ENCODE data around the gene SEC61A1.

SEC61A1 gene

DNA sequence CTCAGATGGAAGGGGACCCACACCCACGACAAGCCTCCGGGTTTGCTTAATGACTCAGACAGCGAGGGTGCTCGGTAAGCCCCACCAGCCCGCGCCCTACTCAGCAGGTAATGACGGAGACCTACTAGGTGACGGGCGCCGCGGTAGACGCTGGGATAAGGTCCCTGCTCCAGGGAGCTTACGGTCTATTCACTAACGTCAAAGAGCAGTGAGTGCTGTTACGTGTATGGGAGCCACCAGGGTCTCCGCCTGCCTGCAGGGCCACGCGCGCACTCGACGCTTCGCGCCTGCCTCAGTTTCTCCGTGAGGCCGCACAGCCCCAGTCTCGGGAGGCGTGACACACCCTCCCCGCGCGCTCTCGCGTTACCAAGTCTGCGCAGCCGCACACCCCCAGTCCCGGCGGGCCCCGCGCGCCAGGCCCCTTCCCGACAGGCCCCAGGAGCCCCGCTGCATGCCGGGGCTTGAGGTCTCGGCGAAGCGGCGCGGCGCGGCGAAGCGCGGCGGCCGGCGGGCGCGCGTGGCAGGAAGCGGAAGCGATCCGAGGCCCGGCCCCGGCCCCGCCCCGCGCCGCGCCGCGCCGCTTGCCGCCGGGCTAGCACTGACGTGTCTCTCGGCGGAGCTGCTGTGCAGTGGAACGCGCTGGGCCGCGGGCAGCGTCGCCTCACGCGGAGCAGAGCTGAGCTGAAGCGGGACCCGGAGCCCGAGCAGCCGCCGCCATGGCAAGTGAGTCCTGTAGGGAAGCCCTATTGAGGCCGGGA lies at the start of gene SEC61A1:
Gene SEC61A1 (plus strand): TSS at position 601 of the 758 bp plus-strand sequence. CDS start 116 bp downstream, at position 717.
- peak; percentile 91 to 95 for DNase-seq

DNA sequence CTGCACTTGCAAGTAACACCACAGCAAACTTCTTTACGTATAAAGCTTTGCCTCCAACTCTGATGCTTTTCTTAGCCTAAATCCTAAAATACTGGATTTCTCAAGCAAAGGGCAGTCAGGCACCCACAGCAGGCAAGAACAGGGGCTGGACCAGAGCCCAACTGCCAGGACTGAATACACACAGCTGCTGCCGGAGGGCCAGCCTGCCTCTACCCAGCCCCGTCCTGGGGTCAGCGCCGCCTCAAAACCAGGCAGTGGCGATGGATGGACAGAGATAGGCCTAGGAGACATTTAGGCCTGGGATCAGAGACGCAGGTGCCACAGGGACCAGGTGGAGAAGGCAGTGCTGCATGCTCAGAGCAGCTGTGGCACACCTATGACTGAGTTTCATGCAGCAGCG lies 47.6 kb upstream of the SEC61A1 start:
- no peak for DNase-seq

DNA sequence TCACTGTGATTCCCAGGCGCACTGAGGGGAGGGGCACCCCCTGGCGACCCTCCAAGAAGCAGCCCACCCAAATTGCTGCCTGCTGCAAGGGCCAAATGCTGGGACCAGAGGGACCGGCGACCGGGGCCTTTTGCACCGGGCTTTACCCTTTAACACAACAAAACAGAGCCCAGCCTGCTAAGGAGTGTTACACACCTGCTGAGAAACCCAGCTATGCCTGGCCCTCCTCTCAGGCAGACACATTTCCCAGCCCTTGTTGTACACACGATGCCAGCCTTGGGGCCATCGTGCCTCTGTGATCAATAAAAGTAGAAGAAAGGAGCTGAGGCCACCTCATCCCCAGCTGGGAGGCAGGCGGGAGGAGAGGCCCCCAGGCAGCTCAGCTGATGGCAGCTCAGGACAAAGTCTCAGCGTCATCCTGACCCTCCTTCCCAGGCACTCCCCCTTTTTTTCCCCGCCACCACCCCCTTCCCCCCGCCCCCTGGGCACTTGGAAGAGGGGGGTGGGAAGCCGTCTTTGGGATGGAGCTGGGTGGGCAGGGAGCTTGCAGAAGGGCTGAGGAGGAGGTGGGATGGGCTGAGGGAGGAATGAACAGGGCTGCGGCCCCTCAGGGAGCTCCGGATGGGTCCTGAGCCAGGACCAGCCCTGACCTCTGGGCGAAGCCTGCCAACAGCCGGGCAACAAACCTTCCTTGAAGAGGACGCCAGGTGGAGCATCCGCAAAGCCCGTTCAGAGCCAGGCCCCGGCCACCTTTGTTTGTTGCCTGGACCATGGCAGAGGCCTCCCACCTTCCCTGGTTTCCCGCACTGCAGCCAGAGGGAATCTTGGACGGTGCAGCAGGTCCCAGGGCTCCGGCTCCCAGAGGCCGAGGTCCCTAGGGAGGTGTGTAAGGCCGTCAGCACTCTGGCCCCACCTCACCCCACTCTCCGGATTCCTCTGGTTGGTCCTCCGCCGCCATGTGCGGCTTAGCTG lies 45.9 kb upstream of the SEC61A1 start:
- no peak for DNase-seq

DNA sequence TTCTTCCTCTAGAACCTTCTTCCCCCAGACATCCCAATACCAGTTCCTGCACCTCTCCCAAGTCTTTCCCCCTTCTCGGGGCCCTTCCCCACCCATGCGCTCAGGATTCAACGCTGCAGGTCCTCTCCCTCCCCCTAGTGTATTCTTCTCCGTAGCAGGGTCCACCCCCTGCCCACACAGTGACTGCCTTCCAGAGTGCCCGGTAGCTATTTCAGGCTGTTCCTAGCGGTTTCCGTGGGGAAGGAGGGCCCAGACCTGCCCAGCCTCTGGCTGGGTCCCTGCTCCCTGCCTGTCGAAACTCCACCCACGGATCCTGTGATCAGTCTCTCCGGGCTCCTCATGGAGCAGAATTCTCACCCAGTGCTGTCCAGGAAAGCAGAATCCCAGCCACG lies 45.2 kb upstream of the SEC61A1 start:
- DNase-seq, result no peak

DNA sequence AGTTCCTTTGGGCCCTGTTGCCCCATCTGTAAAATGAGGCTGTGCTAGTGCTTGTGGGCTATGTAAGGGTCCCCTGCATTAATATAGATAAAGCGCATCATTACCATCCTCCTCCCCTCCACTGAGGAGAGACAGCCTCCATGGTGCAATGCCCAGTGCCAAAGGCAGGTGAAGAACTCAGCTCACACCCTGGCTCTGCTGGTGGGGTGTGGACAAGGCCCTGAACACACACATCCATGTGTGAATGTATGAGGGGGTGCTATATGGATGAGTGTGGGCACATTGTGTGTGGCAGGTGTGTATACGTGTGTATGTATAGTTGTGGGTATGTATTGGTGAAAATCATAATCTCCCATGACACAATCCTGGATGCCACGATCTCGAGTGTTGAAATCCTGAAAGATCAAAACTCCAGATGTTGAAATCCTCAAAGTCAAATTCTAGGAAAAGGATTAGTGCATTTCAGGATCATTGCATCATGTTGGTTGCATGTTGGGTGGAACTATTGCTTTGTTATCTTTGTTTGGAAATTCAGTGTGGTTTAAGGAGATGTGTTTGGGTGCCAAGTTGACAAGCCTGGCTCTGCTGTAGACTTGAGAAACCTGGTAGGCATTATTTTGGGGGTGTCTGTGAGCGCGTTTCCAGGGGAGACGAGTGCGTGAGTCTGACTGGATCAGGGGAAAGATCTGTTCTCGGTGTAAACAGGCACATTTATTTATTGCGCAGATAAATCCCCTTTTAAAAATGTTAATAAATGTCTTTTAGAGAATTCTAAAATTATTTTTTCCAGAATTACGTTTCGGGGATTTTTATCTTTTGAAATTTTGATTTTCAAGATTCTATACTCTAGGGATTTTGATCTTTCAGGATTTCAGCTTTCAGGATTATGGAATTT lies 42.0 kb upstream of the SEC61A1 start:
- DNase-seq, result peak; percentile 18 to 20

DNA sequence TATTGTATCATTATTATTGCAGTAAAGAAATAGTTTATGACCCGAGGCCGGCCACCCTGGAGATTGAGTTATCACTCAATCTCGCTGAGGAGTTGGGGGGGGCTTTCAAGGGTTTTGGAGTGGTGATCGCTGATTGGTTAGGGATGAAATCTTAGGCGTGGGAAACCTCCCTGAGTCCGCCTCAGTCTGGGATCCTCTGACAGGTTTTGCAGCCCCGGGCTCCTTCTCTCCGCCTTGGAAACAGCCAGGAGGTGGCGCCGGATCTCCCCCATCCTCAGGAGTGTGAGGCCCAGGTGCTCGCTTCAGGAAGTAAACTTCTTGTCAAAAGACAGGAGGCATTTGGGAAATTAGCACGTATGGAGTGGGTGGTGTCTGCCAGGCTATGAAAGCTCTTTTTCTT lies 41.1 kb upstream of the SEC61A1 start:
- DNase-seq, result no peak

DNA sequence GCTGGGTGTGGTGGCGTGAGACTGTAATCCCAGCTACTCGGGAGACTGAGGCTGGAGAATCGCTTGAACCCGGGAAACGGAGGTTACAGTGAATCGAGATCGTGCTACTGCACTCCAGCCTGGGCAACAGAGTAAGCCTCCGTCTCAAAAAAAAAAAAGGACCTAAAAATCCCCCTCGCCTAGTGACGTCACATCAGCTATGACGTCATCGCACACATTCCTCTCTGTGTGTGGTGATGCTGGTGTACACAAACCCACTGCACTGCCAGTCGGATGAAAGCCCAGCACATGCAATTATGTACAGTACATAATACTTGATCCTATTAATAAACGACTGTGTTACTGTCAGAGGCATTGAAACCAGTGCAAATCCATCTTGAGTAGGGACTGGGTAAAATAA lies 40.2 kb upstream of the SEC61A1 start:
- DNase-seq, result no peak

DNA sequence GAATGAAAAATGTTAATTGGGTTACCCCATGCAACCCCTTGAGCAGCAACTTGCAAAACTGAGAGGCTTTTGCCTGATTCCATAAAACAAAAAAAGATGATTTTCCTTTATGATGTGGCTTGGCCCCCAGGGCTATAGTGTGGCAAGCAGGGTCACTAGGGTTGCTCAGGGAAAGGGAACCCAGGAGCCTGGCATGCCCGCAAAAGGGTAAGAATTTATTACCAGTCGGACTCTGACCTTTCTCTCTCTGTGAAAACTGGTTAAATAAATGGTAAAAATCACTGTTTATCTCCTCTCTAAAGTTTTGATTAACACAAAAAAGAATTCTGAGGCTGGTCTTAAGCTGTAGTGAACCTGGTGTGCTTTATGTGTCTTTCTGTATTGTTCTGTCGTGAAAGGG lies 37.7 kb upstream of the SEC61A1 start:
- DNase-seq, result no peak

DNA sequence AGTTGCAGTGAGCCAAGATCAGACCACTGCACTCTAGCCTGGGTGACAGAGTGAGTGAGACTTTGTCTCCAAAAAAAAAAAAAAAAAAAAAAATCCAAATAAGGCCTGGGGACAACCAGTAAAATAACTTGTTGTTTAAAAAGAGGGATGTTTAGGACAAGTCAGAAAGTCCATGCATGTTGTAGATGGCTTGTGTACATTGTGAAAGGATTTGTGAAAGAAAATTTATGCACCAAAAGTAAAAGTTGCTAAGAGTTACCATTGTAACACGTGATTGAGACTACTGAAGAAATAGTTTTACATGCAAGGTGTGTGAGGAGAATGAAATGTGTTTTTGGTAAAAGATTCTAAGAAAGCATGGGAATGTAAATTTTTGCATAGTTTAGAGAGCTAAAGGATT lies 35.7 kb upstream of the SEC61A1 start:
- DNase-seq, result no peak

DNA sequence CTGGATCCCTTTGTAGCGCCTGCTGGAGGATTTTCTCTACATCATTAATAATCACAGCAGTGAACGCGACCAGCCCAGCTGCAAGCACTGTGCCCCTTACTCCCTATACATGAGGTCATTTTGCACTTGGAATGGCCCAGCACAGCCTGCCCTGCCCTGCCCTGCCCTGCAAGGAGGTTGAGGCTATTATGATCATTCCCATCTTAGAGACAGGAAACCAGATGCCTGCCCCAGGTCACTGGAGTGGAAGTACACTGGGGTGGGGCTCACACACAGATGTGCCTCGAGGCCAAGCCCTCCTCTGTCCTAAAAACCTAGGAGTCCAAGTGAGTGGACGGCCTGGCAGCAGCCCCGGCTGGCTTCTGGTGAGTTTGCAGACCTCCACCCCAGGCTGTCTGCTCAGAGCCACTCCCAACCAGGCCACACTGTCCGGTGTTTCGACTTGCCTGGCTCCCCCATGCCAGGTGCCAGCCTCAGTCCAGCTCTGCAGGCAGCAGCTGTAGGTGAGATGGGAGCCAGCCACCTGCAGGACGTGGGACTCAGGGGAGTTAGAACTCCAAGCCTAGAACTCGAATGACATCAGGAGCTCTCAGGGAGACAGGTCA lies 30.4 kb upstream of the SEC61A1 start:
- DNase-seq, result no peak

DNA sequence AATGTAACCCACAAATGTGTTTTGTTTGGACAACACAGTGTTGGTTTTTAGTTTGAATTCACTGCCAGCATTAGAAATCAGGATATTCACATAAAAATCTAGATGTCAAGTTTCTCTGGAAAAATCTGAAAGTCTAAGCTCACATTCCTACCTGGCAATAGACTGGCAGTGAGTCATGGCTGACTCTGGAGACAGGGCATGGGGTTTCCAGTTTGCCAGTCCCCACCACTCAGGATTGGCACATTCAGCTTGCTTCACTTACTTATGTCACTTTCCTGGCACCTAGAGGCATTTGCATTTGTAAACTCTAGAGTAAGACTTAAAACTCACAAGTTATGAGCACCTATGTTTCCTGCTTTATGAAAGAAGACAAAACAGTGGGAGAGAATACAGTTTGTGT lies 19.1 kb upstream of the SEC61A1 start:
- DNase-seq, result no peak

DNA sequence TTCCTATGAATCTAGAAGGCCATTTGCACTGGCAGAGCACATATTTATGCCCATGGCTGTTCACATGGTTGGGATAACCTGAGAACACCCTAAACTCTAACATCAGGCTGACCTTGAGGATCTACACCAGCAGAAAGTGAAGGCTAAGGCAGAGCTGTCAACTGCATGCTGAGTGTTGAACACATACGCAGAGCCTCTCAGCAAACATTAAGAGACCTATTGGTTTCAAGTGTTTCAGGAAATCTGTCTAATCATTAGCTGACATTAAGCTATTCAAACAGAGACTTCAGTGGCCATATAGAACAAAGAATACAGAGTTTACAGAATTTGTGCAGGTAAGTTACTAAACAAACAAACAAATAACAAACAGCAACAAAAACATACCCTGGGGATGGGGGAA lies 16.1 kb upstream of the SEC61A1 start:
- DNase-seq, result no peak

DNA sequence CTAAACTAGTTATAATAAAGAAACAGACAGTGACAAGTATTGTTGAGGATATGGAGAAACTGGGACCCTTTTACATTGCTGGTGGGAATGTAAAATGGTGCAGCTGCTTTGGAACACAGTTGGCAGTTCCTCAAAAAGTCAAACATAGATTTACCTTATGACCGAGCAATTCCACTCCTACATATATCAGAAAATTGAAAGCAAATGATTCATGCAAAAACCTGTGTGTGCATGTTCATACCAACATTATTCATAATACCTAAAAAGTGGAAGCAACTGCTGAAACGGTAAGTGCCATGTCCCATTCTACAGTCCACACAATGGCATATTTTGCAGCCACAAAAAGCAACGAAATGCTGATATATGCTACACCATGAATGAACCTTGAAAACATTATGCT lies 12.2 kb upstream of the SEC61A1 start:
- DNase-seq, result no peak

DNA sequence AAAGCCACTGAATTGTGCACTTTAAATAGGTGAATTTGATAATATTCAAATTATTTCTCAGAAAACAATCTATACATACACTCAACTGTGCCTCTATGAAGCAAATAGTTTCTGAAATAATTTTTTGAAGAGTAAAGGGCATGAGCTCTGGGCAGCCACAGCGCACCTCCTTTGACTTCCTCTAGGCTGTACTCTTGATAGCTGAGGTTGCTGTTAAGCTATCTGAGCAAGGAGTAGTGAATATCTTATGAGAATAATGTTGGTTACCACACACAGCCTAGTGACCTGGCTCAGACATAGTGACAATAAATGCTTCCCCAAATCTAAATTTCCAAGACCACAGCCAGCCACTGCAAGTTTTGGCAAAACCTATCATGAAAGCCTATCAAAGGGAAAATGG lies 11.6 kb upstream of the SEC61A1 start:
- DNase-seq, result no peak

DNA sequence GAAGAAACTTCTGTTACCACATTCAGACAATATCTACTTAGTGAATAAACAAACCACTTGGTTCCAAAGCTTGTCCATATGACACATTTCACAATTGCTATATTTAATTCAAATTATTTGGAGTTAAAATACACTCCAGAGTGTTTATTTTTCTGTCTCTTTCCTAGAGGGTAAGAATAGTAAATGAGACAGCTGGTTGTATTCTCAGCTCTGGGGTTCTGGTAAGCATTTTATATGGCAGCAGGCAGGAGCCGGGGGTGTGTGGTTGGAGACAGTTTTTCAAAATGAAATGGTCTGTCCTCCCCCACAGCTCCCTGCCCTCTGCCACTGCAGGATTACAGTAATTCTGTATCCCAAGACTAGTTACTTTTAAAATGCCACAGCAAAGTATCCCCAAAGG lies 10.9 kb upstream of the SEC61A1 start:
- DNase-seq, result no peak

DNA sequence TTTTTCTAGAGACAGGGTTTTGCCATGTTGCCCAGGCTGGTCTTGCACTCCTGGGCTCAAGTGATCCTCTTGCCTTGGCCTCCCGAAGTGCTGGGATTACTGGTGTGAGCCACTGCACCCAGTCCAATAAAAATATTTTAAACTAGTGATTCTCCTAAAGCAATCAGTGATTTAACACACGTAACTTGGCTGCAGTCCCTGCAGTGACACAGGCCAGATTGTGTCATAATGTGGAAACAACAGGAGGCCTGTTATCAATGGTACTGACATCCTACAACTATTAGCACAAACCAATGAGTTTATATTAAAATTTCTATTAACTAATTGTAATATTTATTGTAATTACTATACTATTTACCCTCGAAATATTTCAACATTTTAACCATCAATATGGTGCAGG lies 1.6 kb upstream of the SEC61A1 start:
- DNase-seq, result no peak

DNA sequence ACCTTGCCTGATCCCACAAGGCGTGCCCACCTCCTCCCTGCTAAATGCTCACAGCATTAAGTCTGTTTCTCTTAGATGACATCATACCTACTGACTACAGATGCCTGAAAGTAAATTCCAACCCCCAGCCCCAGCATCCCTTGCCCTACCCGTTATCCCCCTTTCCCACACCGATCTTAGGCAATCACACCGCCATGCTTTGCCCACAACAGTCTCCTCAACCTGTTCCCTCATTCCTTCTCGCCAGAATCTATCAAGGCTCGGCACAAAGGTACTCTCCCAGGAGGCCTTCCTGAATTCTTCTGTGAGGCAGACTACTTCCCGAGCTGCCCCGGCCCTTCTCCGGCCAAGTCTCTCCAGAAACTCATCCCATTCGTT lies 789 bp upstream of the SEC61A1 start:
- no peak for DNase-seq

DNA sequence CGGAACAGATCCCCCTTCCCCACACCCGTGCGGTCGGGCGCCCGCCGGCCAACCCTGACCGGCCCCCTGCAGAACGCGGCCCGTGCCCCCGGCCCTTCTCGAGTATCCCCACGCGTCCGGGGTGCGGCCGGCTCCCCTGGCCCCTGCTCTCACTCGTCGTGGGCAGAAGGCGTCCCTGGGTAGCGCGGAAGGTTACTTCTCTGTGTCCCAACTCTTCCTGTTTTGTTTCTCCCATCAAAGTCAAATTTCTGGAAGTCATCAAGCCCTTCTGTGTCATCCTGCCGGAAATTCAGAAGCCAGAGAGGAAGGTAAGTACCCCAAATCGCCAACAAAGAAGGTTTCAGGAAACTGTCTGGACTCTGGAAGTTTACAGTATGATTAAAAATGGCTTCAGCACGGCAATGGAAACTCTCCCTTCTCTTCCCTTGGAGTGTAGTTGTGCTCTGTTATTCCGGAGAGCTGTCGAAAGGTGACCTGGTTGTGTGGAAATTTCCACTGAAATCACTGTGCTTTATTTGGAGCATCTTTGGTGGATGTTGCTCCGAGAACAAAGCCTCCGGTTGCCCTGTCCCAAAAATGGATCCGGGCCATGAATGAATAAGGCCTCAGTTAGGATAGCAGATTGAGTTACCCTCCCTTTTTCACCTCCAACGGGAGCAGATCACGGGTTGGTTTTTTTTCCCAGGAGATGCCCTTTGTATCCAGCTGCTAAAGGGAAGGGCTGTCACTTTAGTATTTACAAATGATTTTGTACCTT lies 536 bp downstream of the SEC61A1 start:
- no peak for DNase-seq

DNA sequence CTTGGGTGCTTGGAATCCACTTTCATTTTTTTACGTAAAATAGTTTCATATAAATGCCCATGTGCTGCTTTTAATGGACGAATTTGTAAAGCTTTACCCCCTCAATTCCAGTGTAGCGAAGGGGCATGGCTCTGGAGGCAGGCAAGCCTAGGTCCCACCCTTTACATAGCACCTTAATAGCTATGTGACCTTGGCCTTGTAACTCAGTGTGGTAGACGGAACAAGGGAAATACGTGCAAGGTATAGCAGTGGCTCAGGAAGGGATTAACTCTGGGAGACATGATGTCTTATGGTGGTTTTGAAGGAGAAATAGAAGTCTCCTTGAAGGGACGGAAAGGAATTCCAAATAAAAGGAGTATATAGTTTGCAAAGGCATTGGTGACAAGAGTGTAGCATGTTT lies 1.4 kb downstream of the SEC61A1 start:
- DNase-seq, result no peak

DNA sequence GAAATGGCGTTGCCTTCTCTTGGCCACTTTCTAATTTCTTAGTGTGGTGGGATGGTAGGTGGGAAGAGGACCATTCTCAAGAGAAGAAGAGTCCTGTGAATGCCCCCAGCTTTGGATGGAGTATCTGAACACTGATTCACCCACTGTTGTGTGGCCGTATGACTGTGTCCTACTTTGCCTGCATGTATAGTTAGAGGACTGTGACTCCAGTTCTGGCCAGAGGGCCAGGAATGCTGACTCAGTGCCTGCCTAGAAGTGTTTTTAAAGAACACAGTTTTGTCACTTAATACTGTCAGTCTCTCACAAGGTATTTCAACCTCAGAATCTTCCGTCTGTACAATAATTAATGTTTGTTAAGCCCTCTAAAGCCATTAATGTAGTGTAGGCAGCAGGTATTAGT lies 2.1 kb downstream of the SEC61A1 start:
- no peak for DNase-seq

DNA sequence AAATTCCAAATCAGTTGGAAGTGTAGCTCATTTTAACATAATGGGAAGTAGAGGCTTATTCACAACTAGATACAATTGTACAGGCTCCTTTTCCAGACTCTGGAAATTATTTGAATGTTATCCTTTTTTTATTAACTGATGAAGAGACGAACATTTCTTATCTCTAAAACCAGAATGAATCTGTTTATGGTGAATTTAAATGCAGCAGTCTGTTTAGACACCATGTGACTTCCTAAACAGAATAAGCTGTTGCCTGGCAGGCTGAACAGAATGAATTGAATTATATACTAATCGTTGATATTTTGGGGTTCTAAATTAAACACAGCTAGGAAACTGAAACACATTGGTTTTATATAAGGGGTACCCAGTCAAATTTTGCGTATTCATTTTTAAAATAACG lies 4.0 kb downstream of the SEC61A1 start:
- no peak for DNase-seq

Data from AML-193 (cell line).